Gastroesophageal sphincter (tissue), 4 donors: ENCODE results near the gene WDR73. TPM values are rescaled to one million over a fixed set of nuclear protein-coding genes. Genes with fewer than 3 reads are reported as not detected.

Experiments used
- ATAC-seq: fragments of 150-250 bp; one replicate; pipeline ENCODE4 v1.9.1; 2016; ENCODE audit warnings: mild to moderate bottlenecking, moderate library complexity
- H3K27ac ChIP-seq, 4 donors: fragments of 200-600 bp; sonication (generic) in 3 of 4; 1 replicate in 3 of 4; 2 replicates in 1 of 4; pipeline ENCODE4 v1.5.1; 2016 to 2019
- H3K27me3 ChIP-seq: fragments of 200-600 bp; sonication (generic); one replicate; pipeline ENCODE4 v1.5.1; 2019
- H3K36me3 ChIP-seq, 2 donors: fragments of 200-600 bp; sonication (generic); one replicate each; pipeline ENCODE4 v1.5.1; 2019; ENCODE audit warnings: control low read depth in 1 of 2
- H3K4me1 ChIP-seq, 3 donors: fragments of 200-600 bp; sonication (generic); 1 replicate in 2 of 3; 2 replicates in 1 of 3; pipeline ENCODE4 v1.5.1; 2016 to 2019; ENCODE audit warnings: control low read depth in 2 of 3
- H3K4me3 ChIP-seq, 2 donors: fragments of 200-600 bp; sonication (generic); one replicate each; pipeline ENCODE4 v1.5.1; 2019; ENCODE audit warnings: mild to moderate bottlenecking in 1 of 2, moderate library complexity in 1 of 2
- H3K9me3 ChIP-seq, 3 donors: fragments of 200-600 bp; sonication (generic); one replicate each; pipeline ENCODE4 v1.5.1; 2017 to 2019; ENCODE audit warnings: control low read depth in 2 of 3
- CTCF ChIP-seq, 4 experiments: fragments of 200-600 bp in 2 of 4; fragments of 450-650 bp in 2 of 4; sonication (generic) in 1 of 4; IDR thresholded peaks; one replicate each; pipeline ENCODE4 v1.5.1; 2017 to 2019; ENCODE audit warnings: antibody characterized with exemption in 4 of 4, mild to moderate bottlenecking in 2 of 4, moderate library complexity in 2 of 4
- EP300 ChIP-seq: sonication (generic); formaldehyde crosslinking; IDR thresholded peaks from one replicate; pipeline ENCODE4 v1.6.1; 2017; ENCODE audit warnings: antibody characterized with exemption, mild to moderate bottlenecking
- POLR2A ChIP-seq, 2 donors: fragments of 450-650 bp; IDR thresholded peaks; one replicate each; pipeline ENCODE4 v1.6.1; 2017; ENCODE audit warnings: antibody characterized with exemption in 2 of 2, mild to moderate bottlenecking in 2 of 2, moderate library complexity in 1 of 2
- POLR2AphosphoS5 ChIP-seq: sonication (generic); formaldehyde crosslinking; IDR thresholded peaks from one replicate; pipeline ENCODE4 v1.6.1; 2017; ENCODE audit warnings: antibody characterized with exemption
- WGBS, 2 donors: methylation state at CpG; one replicate each; pipeline ENCODE4 v1.1.5; 2018; ENCODE audit warnings: low coverage in 1 of 2; 5-methylcytosine and 5-hydroxymethylcytosine counted together
- total RNA-seq, 4 donors: library from RNA; depleted of rRNA; stranded (reverse); fragments of >200 nt; gene quantifications; one replicate each; pipeline ENCODE4 v1.1.0, GENCODE V29; 2016

Gene WDR73
- total RNA-seq, 4 donors from 2014 or later, result 12.6 to 43.3 (median 20.2) TPM

GRCh38 chr15:84684092-84684491 lies 30.0 kb upstream of the WDR73 start:
- no peaks in the 10 kb centered on the region for H3K4me1 ChIP-seq
- no peak overlapping the region for H3K4me3 ChIP-seq
- 23 to 38% methylated on average over 1 of the region's 1 CpG for whole genome bisulfite sequencing, 2 donors
- peaks cover 4 to 85% of the 10 kb centered on the region in 2 donors for H3K36me3 ChIP-seq
- ATAC-seq, result no peak
- H3K27ac ChIP-seq, result no peak overlapping the region
- no peaks in the 10 kb centered on the region for H3K9me3 ChIP-seq
- TF ChIP-seq CTCF (IDR thresholded peaks at IDR 0.05), result no peak
- TF ChIP-seq POLR2AphosphoS5, result no peak
- TF ChIP-seq POLR2A (IDR thresholded peaks at IDR 0.05), result no peak
- H3K27me3 ChIP-seq, result no peaks in the 10 kb centered on the region

- Histone ChIP-seq H3K27me3 (no peaks in the 10 kb centered on the region), H3K9me3 (no peaks in the 10 kb centered on the region), H3K4me3 (no peak overlapping the region), H3K27ac (no peak overlapping the region), H3K36me3 (peaks cover 4 to 89% of the 10 kb centered on the region in 2 donors), H3K4me1 (no peaks in the 10 kb centered on the region)
- WGBS, 2 donors, result 75 to 89% methylated on average over 3 of the region's 3 CpGs
- TF ChIP-seq POLR2A (IDR thresholded peaks at IDR 0.05), result no peak
- no peak for TF ChIP-seq CTCF (IDR thresholded peaks at IDR 0.05)
- no peak for TF ChIP-seq EP300
- no peak for TF ChIP-seq POLR2AphosphoS5
- no peak for ATAC-seq
These were observed 27.7 kb upstream of the WDR73 start for GRCh38 chr15:84681831-84682230.

GRCh38 chr15:84671211-84671610 lies 17.1 kb upstream of the WDR73 start:
- Histone ChIP-seq H3K27me3 (no peaks in the 10 kb centered on the region), H3K4me1 (no peaks in the 10 kb centered on the region), H3K4me3 (no peak overlapping the region), H3K27ac (no peak overlapping the region), H3K36me3 (peaks cover 0 to 85% of the 10 kb centered on the region in 2 donors), H3K9me3 (no peaks in the 10 kb centered on the region)
- no peak for ATAC-seq
- TF ChIP-seq POLR2AphosphoS5, result no peak
- TF ChIP-seq CTCF (IDR thresholded peaks at IDR 0.05), result no peak
- TF ChIP-seq EP300, result no peak
- TF ChIP-seq POLR2A (IDR thresholded peaks at IDR 0.05), result no peak

- Histone ChIP-seq H3K27me3 (no peaks in the 10 kb centered on the region), H3K36me3 (peaks cover 0 to 89% of the 10 kb centered on the region in 2 donors), H3K27ac (no peak overlapping the region), H3K4me1 (no peaks in the 10 kb centered on the region), H3K4me3 (no peak overlapping the region), H3K9me3 (no peaks in the 10 kb centered on the region)
- TF ChIP-seq POLR2A (IDR thresholded peaks at IDR 0.05) (no peak), POLR2AphosphoS5 (no peak), CTCF (IDR thresholded peaks at IDR 0.05) (no peak), EP300 (no peak)
- 81 to 85% methylated on average over 5 to 8 of the region's 8 CpGs for WGBS, 2 donors
- ATAC-seq, result no peak
These were observed 15.6 kb upstream of the WDR73 start for GRCh38 chr15:84669726-84670125.

- no peak overlapping the region for H3K4me3 ChIP-seq
- TF ChIP-seq POLR2A (IDR thresholded peaks at IDR 0.05) (no peak), EP300 (no peak), CTCF (IDR thresholded peaks at IDR 0.05) (no peak), POLR2AphosphoS5 (no peak)
- H3K9me3 ChIP-seq, result no peaks in the 10 kb centered on the region
- no peak overlapping the region for H3K27ac ChIP-seq
- no peaks in the 10 kb centered on the region for H3K4me1 ChIP-seq
- H3K36me3 ChIP-seq, result peaks cover 0 to 79% of the 10 kb centered on the region in 2 donors
- 86 to 97% methylated on average over 3 of the region's 3 CpGs for WGBS, 2 donors
- no peak for ATAC-seq
- H3K27me3 ChIP-seq, result no peaks in the 10 kb centered on the region
These were observed 14.3 kb upstream of the WDR73 start for GRCh38 chr15:84668221-84668982.
